SK-N-SH treated with all-trans-retinoic acid at 6 μM for 48 hours (cell line): ENCODE results near the gene TCTN1.

ENCODE experiments used
- ARNTL ChIP-seq: fragments of 450-650 bp; formaldehyde crosslinking; IDR thresholded peaks from 2 replicates; pipeline ENCODE4 v1.5.0; 2020; ENCODE audit warnings: low read depth, mild to moderate bottlenecking, moderate library complexity, borderline replicate concordance
- CSDC2 ChIP-seq: fragments of 250-450 bp; sonication (Bioruptor Pico); IDR thresholded peaks from 2 replicates; pipeline ENCODE4 v1.5.0; 2020; ENCODE audit warnings: mild to moderate bottlenecking, moderate library complexity
- CSRNP3 ChIP-seq: fragments of 250-450 bp; sonication (Bioruptor Pico); IDR thresholded peaks from 2 replicates; pipeline ENCODE4 v1.5.1; 2021; ENCODE audit warnings: mild to moderate bottlenecking, moderate library complexity
- PPARA ChIP-seq: fragments of 250-450 bp; sonication (Bioruptor Pico); IDR thresholded peaks from 2 replicates; pipeline ENCODE4 v1.5.0; 2020; ENCODE audit warnings: mild to moderate bottlenecking, borderline replicate concordance
- RARB ChIP-seq: fragments of 250-450 bp; sonication (Bioruptor Pico); IDR thresholded peaks from 2 replicates; pipeline ENCODE4 v1.8.0; 2021; ENCODE audit warnings: mild to moderate bottlenecking, moderate library complexity
- TOX ChIP-seq: fragments of 250-450 bp; sonication (Bioruptor Pico); IDR thresholded peaks from 2 replicates; pipeline ENCODE4 v1.8.0; 2021; ENCODE audit warnings: mild to moderate bottlenecking, moderate library complexity, borderline replicate concordance
- TSHZ2 ChIP-seq: fragments of 250-450 bp; sonication (Bioruptor Pico); IDR thresholded peaks from 2 replicates; pipeline ENCODE4 v1.5.0; 2020; ENCODE audit warnings: mild to moderate bottlenecking, moderate library complexity
- ZFP30 ChIP-seq: fragments of 450-650 bp; formaldehyde crosslinking; IDR thresholded peaks from 2 replicates; pipeline ENCODE4 v1.5.0; 2022; ENCODE audit warnings: mild to moderate bottlenecking, moderate library complexity
- ZNF70 ChIP-seq: fragments of 450-650 bp; formaldehyde crosslinking; IDR thresholded peaks from 2 replicates; pipeline ENCODE4 v1.5.0; 2020; ENCODE audit warnings: mild to moderate bottlenecking, moderate library complexity
- ZNF8 ChIP-seq: fragments of 450-650 bp; formaldehyde crosslinking; IDR thresholded peaks from 2 replicates; pipeline ENCODE4 v1.5.0; 2020; ENCODE audit warnings: mild to moderate bottlenecking, moderate library complexity
- TF ChIP-seq, protein P1 (sequence below): fragments of 250-450 bp; sonication (Bioruptor Pico); IDR thresholded peaks from 2 replicates; pipeline ENCODE4 v1.8.0; 2020; ENCODE audit warnings: mild to moderate bottlenecking, moderate library complexity, borderline replicate concordance
- TF ChIP-seq, protein P2 (sequence below): fragments of 250-450 bp; sonication (Bioruptor Pico); IDR thresholded peaks from 2 replicates; pipeline ENCODE4 v1.5.1; 2020; ENCODE audit warnings: low read depth, mild to moderate bottlenecking, moderate library complexity

- TF ChIP-seq ZFP30 (CRISPR knock-in tag) = no peak
- TF ChIP-seq, protein P1, sequence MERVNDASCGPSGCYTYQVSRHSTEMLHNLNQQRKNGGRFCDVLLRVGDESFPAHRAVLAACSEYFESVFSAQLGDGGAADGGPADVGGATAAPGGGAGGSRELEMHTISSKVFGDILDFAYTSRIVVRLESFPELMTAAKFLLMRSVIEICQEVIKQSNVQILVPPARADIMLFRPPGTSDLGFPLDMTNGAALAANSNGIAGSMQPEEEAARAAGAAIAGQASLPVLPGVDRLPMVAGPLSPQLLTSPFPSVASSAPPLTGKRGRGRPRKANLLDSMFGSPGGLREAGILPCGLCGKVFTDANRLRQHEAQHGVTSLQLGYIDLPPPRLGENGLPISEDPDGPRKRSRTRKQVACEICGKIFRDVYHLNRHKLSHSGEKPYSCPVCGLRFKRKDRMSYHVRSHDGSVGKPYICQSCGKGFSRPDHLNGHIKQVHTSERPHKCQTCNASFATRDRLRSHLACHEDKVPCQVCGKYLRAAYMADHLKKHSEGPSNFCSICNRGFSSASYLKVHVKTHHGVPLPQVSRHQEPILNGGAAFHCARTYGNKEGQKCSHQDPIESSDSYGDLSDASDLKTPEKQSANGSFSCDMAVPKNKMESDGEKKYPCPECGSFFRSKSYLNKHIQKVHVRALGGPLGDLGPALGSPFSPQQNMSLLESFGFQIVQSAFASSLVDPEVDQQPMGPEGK (CRISPR knock-in tag) = no peak
- TF ChIP-seq ZNF8 (CRISPR knock-in tag) = no peak
- no peak for TF ChIP-seq ZNF70 (CRISPR knock-in tag)
- no peak for TF ChIP-seq ARNTL (CRISPR knock-in tag)
- no peak for TF ChIP-seq PPARA (CRISPR knock-in tag)
- TF ChIP-seq TOX (CRISPR knock-in tag) = no peak
- no peak for TF ChIP-seq RARB (CRISPR knock-in tag)
- no peak for TF ChIP-seq CSDC2 (CRISPR knock-in tag)
- TF ChIP-seq, protein P2, sequence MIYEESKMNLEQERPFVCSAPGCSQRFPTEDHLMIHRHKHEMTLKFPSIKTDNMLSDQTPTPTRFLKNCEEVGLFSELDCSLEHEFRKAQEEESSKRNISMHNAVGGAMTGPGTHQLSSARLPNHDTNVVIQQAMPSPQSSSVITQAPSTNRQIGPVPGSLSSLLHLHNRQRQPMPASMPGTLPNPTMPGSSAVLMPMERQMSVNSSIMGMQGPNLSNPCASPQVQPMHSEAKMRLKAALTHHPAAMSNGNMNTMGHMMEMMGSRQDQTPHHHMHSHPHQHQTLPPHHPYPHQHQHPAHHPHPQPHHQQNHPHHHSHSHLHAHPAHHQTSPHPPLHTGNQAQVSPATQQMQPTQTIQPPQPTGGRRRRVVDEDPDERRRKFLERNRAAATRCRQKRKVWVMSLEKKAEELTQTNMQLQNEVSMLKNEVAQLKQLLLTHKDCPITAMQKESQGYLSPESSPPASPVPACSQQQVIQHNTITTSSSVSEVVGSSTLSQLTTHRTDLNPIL (CRISPR knock-in tag) = no peak
- no peak for TF ChIP-seq TSHZ2
- no peak for TF ChIP-seq CSRNP3 (CRISPR knock-in tag)
Observed at GRCh38 chr12:110689281-110690126, 75.6 kb downstream of the TCTN1 start.
